Activated CD8-positive, alpha-beta memory T cell treated with anti-CD3 and anti-CD28 coated beads for 24 hours (primary cell): ENCODE measurements around the gene RASGRF1.

Experiments
- DNase-seq: peaks from one replicate; pipeline ENCODE4 v3.0.0-alpha.2; 2020

The RASGRF1 gene

DNA sequence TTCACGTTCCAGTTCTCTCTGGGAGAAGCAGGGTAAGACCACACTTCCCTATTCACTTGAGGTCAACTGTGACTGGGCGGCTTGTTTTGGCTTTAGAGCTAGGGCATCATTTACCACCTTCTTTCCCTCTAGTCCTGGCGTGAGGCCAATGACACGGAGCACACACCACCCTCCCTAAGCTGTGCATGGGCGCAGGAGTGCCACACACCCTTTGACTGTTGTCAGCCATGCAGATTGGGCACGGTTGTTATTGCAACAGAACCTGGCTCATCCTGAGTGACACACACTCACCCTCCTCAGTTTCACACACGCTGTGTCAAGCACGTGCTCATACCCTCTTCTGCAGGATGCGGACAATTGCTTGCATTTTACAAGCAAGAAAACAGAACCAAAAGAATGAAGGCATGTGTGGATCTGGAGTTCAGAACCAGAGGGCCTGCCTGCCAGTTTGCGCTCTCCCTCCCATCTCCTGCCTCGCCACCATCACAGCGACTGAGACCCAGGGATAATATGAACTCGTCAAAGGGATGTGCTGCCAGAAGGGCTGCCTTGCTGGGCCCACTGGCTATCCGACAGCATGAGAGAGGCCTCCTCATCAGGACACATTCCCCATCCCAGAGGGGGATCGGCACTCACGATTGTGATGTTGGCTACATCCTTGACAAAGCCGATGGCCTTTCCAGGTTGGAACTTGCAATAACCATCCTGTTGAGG, 163.3 kb downstream of the RASGRF1 start:
- no peak for DNase-seq

GRCh38 chr15:78925956-78926743, 164.4 kb downstream of the RASGRF1 start:
- DNase-seq = no peak

DNA sequence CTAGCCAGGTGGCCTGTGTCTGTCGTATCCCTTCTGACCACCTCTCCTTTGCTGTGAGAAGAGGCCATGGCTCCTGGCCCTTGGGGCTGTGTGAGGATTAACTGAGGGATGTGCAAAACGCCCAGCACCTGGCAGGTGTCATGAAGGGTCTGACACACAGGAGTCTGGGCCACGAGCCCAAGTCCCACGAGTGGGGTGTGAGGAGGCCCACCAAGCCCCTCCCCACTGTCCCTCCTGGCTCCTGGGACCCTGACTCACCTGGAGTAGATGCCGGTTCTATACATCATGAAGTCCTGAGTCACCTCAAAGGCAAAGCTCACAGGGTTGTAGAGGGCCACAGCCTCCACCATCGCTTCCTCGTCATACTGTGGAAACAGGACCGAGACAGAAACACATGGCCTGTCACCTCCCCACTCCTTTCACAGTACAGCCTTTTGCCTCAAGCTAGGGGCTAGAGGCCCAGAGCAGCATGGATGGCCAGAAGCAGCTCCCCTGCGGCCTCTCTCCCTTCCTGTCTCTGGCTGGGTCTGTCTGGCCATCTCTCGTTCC, 165.4 kb downstream of the RASGRF1 start:
- DNase-seq = no peak

- no peak for DNase-seq
Measured at GRCh38 chr15:78923480-78924360, 166.9 kb downstream of the RASGRF1 start.

- no peak for DNase-seq
Measured at GRCh38 chr15:78923015-78923414, 167.6 kb downstream of the RASGRF1 start.

GRCh38 chr15:78922527-78922926, 168.1 kb downstream of the RASGRF1 start:
- DNase-seq = no peak

DNA sequence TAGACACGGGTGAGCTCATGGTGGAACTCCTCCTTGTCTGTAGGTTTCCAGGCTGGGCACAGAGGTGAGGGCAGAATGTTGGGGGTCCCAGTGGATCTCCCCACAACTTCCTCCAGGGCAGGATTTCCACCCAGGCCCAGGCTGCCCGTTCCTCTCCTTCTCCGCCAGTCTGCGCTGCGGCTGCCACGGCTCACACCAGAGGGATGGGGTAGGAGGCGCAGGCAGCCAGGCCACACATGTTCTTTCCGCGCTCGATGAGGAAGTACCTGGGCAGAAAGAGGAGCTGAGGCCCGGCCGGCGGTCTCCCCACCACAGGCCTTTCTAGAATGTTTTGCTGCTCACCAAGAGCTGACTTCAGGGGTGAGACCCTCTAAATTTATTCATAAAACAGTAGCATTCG, 168.6 kb downstream of the RASGRF1 start:
- DNase-seq = no peak

GRCh38 chr15:78921517-78921916, 169.1 kb downstream of the RASGRF1 start:
- no peak for DNase-seq

DNA sequence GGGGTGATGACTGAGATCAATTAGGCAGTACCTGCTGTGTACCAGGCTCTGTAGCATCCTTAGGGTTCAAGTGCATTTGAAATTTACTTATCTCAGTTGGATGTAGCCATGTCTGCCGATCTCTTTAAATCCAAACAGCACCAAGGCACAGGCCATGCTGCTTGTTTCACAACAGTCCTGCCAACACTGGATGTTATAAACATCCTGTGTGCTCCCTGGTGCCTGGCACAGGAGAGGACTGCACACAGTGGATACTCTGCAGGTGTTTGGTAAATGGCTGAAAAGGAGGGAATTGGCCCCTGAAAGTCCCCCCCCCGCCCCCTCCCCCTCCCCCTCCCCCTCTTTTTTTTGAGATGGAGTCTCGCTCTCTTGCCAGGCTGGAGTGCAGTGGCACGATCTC, 172.7 kb downstream of the RASGRF1 start:
- no peak for DNase-seq

- no peak for DNase-seq
Measured at GRCh38 chr15:78916088-78916487, 174.5 kb downstream of the RASGRF1 start.

- no peak for DNase-seq
Measured at GRCh38 chr15:78915341-78916087, 175.1 kb downstream of the RASGRF1 start.

GRCh38 chr15:78914027-78914764, 176.4 kb downstream of the RASGRF1 start:
- DNase-seq = no peak

DNA sequence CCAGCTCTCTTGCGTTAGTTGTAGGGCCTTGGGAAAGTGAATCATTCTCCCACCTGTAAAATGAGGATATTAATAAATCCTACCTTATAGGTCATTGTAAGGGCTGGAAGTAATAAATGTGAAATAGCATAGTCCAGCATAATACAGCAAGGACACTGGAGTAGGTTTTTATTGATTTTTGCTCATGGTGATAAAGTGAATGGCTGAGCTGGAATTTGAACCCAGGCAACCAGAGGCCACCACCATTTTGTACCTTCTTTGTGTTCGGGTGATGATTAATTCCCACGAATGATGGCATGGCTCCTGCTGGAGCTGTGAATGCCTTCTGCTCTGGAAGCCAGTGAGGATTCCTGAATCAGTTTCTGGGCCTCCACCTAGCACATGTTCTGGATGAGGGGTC, 177.6 kb downstream of the RASGRF1 start:
- DNase-seq = no peak

DNA sequence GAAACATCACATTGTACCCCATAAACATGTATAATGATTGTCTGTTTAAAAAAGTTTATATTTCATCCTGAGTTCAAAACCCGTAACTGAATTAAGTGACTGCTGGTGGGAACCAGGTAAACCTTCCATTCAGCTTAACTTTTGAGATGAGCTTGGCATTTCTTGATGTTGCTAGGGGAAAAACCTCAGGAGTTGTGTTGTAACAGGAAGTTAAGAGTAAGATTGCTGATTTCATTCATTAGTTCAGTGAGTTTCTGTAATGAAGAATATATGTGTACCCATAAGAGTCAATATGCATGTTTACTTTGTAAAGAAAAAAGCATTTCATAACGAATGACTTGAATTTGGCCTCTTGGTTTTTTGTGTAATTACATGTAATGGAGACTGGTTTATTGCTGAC, 178.3 kb downstream of the RASGRF1 start:
- no peak for DNase-seq

DNA sequence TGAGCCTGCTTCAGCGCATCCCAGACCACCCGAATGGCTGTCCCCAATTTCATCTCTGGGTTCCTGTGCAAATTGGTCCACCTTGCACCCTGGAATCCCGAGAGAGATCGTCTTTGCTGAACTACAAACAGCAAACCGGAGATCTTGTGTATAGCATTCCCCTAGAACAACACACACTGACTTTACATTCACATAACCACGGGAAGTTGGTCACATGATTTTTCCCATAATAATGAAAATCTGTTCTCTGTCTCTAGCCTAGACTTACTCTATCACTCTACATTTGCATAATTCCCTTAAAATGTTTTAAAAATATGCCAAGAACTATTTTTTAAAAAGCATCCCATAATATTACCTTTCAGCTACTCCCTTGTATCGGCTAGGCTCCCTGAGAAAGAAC, 180.3 kb downstream of the RASGRF1 start:
- DNase-seq = no peak
